HepG2 (cell line): ENCODE results near the gene IER2. TPM values are rescaled to one million over a fixed set of nuclear protein-coding genes. Genes with fewer than 3 reads are reported as not detected.
A peak's percentile ranks its signal among the peaks of the same experiment; 100 is the strongest.

Experiments
- ATAC-seq: fragments of 200-7000 bp; cut with Tn5 transposase; 3 replicates; pipeline ENCODE4 v1.9.1; 2020; ENCODE audit warnings: mild to moderate bottlenecking, moderate library complexity
- BruUV-seq: library from RNA; stranded (reverse); fragments of 400-500 nt; replicated peaks from 2 replicates; lab custom pipeline; 2021; lab: Mats Ljungman, UMichigan
- CTCF ChIA-PET: fragments of 300-600 bp; formaldehyde crosslinking; extraction: SDS; loops from one replicate; lab custom pipeline; 2021; ENCODE audit warnings: low total read pairs, inconsistent platforms, low intra/inter-chr PET ratio; lab: Yijun Ruan, JAX
- POLR2A ChIA-PET: fragments of 350-600 bp; sonication (Branson Sonifier 250); formaldehyde crosslinking; loops from one replicate; lab custom pipeline; 2020; ENCODE audit warnings: antibody characterized with exemption, inconsistent platforms; lab: Yijun Ruan, JAX
- DNase-seq: peaks from one replicate; pipeline ENCODE4 v3.0.0-alpha.2; 2015; ENCODE audit warnings: low spot score
- FAIRE-seq: peaks from 3 replicates; lab custom pipeline; 2011; peaks lifted over from hg19 to GRCh38; lab: Jason Lieb, UNC
- H2AFZ ChIP-seq: one replicate; pipeline ENCODE4 v1.6.1; 2011; ENCODE audit warnings: low read length, inconsistent platforms
- H3K27ac ChIP-seq: fragments of 300-600 bp; 3 replicates; pipeline ENCODE4 v1.8.0; 2011; ENCODE audit warnings: mixed run types, mild to moderate bottlenecking, mixed read lengths, low read length, inconsistent platforms; ENCODE audit not compliant: insufficient read depth; ENCODE audit errors: extremely low read length
- H3K27me3 ChIP-seq, 2 experiments: fragments of 200-600 bp in 1 of 2; 2 replicates in 1 of 2; 3 replicates in 1 of 2; pipeline versions ENCODE4 v1.6.0 to v1.8.0; 2011; ENCODE audit warnings: low read length in 2 of 2, mild to moderate bottlenecking in 2 of 2, moderate library complexity in 2 of 2, inconsistent platforms in 1 of 2; ENCODE audit not compliant: insufficient read depth in 2 of 2, control insufficient read depth in 1 of 2
- H3K36me3 ChIP-seq, 2 experiments: fragments of 200-600 bp in 1 of 2; replicated peaks in 1 of 2; 2 replicates in 1 of 2; 3 replicates in 1 of 2; pipeline versions ENCODE4 v1.5.1 to v1.8.0; 2011; ENCODE audit warnings: low read length in 2 of 2, inconsistent platforms in 1 of 2; ENCODE audit not compliant: insufficient read depth in 2 of 2, control insufficient read depth in 1 of 2
- H3K4me1 ChIP-seq: 2 replicates; pipeline ENCODE4 v1.5.1; 2012; ENCODE audit warnings: low read length, inconsistent platforms; ENCODE audit not compliant: insufficient read depth
- H3K4me2 ChIP-seq: 2 replicates; pipeline ENCODE4 v1.6.0; 2011; ENCODE audit warnings: low read depth, low read length, inconsistent platforms
- H3K4me3 ChIP-seq, 3 experiments: fragments of 200-600 bp in 1 of 3; sonication (generic), shearing (Covaris generic) in 1 of 3; replicated peaks in 1 of 3; 2 replicates each; pipeline ENCODE4 v1.5.1; 2011 to 2016; ENCODE audit warnings: low read length in 3 of 3, inconsistent platforms in 2 of 3, low read depth in 2 of 3, mild to moderate bottlenecking in 2 of 3, control low read depth in 1 of 3, mixed read lengths in 1 of 3; ENCODE audit not compliant: insufficient read depth in 1 of 3
- H3K79me2 ChIP-seq: one replicate; pipeline ENCODE4 v1.6.1; 2011; ENCODE audit warnings: low read length, inconsistent platforms; ENCODE audit not compliant: insufficient read depth
- H3K9ac ChIP-seq: 2 replicates; pipeline ENCODE4 v1.6.0; 2011; ENCODE audit warnings: mild to moderate bottlenecking, low read depth, low read length, inconsistent platforms; ENCODE audit not compliant: insufficient read depth
- H3K9me3 ChIP-seq: 2 replicates; pipeline ENCODE4 v1.5.1; 2012; ENCODE audit warnings: mild to moderate bottlenecking, low read length
- H4K20me1 ChIP-seq: 2 replicates; pipeline ENCODE4 v1.6.0; 2011; ENCODE audit warnings: inconsistent platforms, mild to moderate bottlenecking, low read length, moderate library complexity; ENCODE audit not compliant: insufficient read depth
- FOXA1 ChIP-seq, 2 experiments: fragments of 450-650 bp in 1 of 2; sonication (generic) in 1 of 2; formaldehyde crosslinking in 1 of 2; IDR thresholded peaks; 2 replicates each; pipeline versions ENCODE4 v1.4.0 to v1.6.1; 2016 to 2020; ENCODE audit warnings: missing genetic modification reagents in 1 of 2
- GATAD2A ChIP-seq: IDR thresholded peaks from 2 replicates; pipeline ENCODE4 v1.6.1; 2016
- HDAC1 ChIP-seq: sonication (generic); formaldehyde crosslinking; IDR thresholded peaks from 2 replicates; pipeline ENCODE4 v1.5.1; 2020; ENCODE audit warnings: mild to moderate bottlenecking, missing genetic modification reagents
- HNF4A ChIP-seq: sonication (generic); formaldehyde crosslinking; IDR thresholded peaks from 2 replicates; pipeline ENCODE4 v1.4.0; 2020; ENCODE audit warnings: missing genetic modification reagents
- KAT7 ChIP-seq: IDR thresholded peaks from 2 replicates; pipeline ENCODE4 v1.6.1; 2018; ENCODE audit warnings: borderline replicate concordance, missing compliant biosample characterization
- NONO ChIP-seq, 2 experiments: fragments of 450-650 bp in 1 of 2; sonication (generic) in 1 of 2; formaldehyde crosslinking in 1 of 2; IDR thresholded peaks in 1 of 2; conservative IDR thresholded peaks in 1 of 2; 2 replicates each; pipeline versions ENCODE4 v1.6.1 to v1.8.0; 2017 to 2022; ENCODE audit warnings: mild to moderate bottlenecking in 1 of 2, missing genetic modification reagents in 1 of 2, moderate library complexity in 1 of 2
- THAP11 ChIP-seq: IDR thresholded peaks from 2 replicates; pipeline ENCODE4 v1.6.1; 2016; ENCODE audit warnings: missing biosample characterization, missing genetic modification reagents
- ZMYM2 ChIP-seq: sonication (generic); formaldehyde crosslinking; IDR thresholded peaks from 2 replicates; pipeline ENCODE4 v1.8.0; 2022; ENCODE audit warnings: mild to moderate bottlenecking, missing genetic modification reagents
- ZNF143 ChIP-seq: sonication (generic); formaldehyde crosslinking; IDR thresholded peaks from 2 replicates; pipeline ENCODE4 v1.4.0; 2020; ENCODE audit warnings: missing genetic modification reagents
- ZNF24 ChIP-seq: fragments of 450-650 bp; IDR thresholded peaks from 2 replicates; pipeline ENCODE4 v1.6.1; 2017; ENCODE audit warnings: antibody characterized with exemption, mild to moderate bottlenecking
- ZNF605 ChIP-seq: sonication (generic); formaldehyde crosslinking; IDR thresholded peaks from 2 replicates; pipeline ENCODE4 v1.8.0; 2022; ENCODE audit warnings: mild to moderate bottlenecking, missing genetic modification reagents
- ZNF792 ChIP-seq: IDR thresholded peaks from 2 replicates; pipeline ENCODE4 v1.6.1; 2016
- ZSCAN21 ChIP-seq: sonication (generic); formaldehyde crosslinking; IDR thresholded peaks from 2 replicates; pipeline ENCODE4 v1.8.0; 2022; ENCODE audit warnings: mild to moderate bottlenecking, missing genetic modification reagents, moderate library complexity, borderline replicate concordance
- WGBS: methylation state at CpG from one replicate; pipeline ENCODE4 v1.1.6; 2017; ENCODE audit warnings: low lambda C conversion rate; 5-methylcytosine and 5-hydroxymethylcytosine counted together
- in situ Hi-C: cut with HindIII; loops from 2 replicates; pipeline ENCODE4 v1.10.0; 2017; ENCODE audit warnings: low pct_unique_long_range_greater_than_20kb; ENCODE audit not compliant: extremely low pct_ligation_motif_present
- intact Hi-C: fragments of 100-400 bp; cut with micrococcal nuclease; formaldehyde crosslinking; loops from one replicate; pipeline ENCODE4 v1.10.0; 2022; ENCODE audit not compliant: unreplicated experiment
- polyA plus RNA-seq, 8 experiments: library from polyadenylated mRNA; depleted of rRNA in 3 of 8; stranded (reverse) in 7 of 8; unstranded in 1 of 8; fragments of >200 nt; fragmentation: Illumina TruSeq in 4 of 8; extraction: Trizol in 4 of 8; gene quantifications; 2 replicates each; pipeline versions ENCODE4 v1.2.1 to v1.2.3, GENCODE V29; 2011 to 2016; ENCODE audit warnings: low read depth in 4 of 8, missing spikeins in 1 of 8, mixed read lengths in 1 of 8; ENCODE audit not compliant: insufficient read depth in 1 of 8
- total RNA-seq, 5 experiments: library from RNA; depleted of rRNA; stranded (reverse); fragments of >200 nt; fragmentation: Illumina TruSeq; extraction: Trizol; gene quantifications; 2 replicates each; pipeline ENCODE4 v1.2.3, GENCODE V29; 2016; ENCODE audit warnings: low read depth in 1 of 5
- TF ChIP-seq, protein P1 (sequence below): sonication (generic); formaldehyde crosslinking; IDR thresholded peaks from 2 replicates; pipeline ENCODE4 v1.4.0; 2020; ENCODE audit warnings: missing genetic modification reagents
- TF ChIP-seq, protein P2 (sequence below): sonication (generic); formaldehyde crosslinking; IDR thresholded peaks from 2 replicates; pipeline ENCODE4 v1.4.0; 2020; ENCODE audit warnings: mild to moderate bottlenecking, missing genetic modification reagents

Gene IER2
- total and polyA plus RNA-seq, 2 of the 13 experiments (the other 11 are each of a cell fraction or from before 2014, with no cell fraction given): 10.1 to 14.3 TPM

DNA sequence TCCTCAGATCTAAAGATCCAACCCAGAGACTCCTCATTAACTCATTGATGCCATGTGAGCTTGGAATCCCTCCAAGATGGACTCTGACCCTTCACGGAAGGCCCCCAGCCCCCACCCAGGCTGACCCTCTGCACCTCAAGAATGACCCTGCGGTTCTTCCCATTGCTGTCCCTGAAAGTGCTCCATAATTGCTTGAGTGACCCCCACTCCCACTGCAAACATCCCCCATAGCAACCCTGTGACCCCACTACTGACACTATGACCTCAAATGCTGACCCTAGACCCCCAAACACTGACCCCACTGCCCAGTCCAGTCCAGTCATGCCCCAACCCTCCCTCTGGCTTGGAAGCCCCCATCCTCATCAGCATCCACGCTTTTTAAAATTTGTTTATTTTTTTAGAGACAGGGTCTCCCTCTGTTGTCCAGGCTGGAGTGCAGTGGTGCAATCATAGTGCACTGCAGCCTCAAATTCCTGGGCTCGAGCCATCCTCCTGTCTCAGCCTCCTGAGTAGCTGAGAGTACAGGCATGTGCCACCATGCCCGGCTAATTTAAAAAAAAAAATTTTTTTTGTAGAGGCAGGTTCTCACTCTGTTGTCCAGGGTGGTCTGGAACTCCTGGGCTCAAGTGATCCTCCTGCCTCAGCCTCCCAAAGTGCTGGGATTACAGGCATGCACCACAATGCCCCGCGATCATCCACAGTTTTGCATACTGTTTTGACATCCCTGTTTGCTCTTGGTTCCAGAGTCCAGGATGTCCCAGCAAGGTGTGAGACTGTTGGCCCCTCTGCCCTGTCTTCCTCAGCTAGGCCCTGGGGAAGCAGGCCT, 48.4 kb upstream of the IER2 start (continued):
- TF ChIP-seq ZNF143 (CRISPR knock-in tag) (peak; percentile 72), GATAD2A (CRISPR knock-in tag) (peak; percentile 39; the same call in 1 of the 2 replicates), ZNF792 (CRISPR knock-in tag) (no peak), KAT7 (CRISPR knock-in tag) (no peak), HDAC1 (CRISPR knock-in tag) (peak; percentile 81), FOXA1 (IDR thresholded peaks at IDR 0.05) (no peak), FOXA1 (CRISPR knock-in tag; IDR thresholded peaks at IDR 0.05) (peak; percentile 55), HNF4A (CRISPR knock-in tag) (peak; percentile 89), THAP11 (CRISPR knock-in tag) (peak; percentile 23; the same call in 1 of the 2 replicates)
- TF ChIP-seq, protein P1, sequence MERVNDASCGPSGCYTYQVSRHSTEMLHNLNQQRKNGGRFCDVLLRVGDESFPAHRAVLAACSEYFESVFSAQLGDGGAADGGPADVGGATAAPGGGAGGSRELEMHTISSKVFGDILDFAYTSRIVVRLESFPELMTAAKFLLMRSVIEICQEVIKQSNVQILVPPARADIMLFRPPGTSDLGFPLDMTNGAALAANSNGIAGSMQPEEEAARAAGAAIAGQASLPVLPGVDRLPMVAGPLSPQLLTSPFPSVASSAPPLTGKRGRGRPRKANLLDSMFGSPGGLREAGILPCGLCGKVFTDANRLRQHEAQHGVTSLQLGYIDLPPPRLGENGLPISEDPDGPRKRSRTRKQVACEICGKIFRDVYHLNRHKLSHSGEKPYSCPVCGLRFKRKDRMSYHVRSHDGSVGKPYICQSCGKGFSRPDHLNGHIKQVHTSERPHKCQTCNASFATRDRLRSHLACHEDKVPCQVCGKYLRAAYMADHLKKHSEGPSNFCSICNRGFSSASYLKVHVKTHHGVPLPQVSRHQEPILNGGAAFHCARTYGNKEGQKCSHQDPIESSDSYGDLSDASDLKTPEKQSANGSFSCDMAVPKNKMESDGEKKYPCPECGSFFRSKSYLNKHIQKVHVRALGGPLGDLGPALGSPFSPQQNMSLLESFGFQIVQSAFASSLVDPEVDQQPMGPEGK (CRISPR knock-in tag): 0 out of 2 replicates have a peak, but pooled peaks have one; percentile 26

DNA sequence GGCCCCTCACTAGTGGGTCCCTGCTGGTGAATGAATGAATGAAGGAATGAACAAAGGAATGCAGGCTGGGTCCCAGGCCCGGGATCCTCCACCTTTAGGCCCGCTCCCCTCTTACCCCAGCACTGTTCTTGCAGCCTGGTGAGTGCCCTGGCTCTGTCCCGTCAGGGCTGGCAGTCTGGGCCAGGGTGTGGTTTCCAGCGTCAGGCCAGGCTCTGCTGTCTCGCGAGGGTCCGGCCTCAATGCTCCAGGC, 47.9 kb upstream of the IER2 start:
- Histone ChIP-seq H3K36me3 (peaks cover 0 to 4% of the 10 kb centered on the region in 2 experiments; a peak in 2 of 5 replicates), H2AFZ (no peak overlapping the region), H3K27me3 (no peaks in the 10 kb centered on the region), H4K20me1 (no peaks in the 10 kb centered on the region; the same call in 1 of the 2 replicates), H3K79me2 (no peaks in the 10 kb centered on the region), H3K4me2 (peak overlapping the region; percentile 91), H3K27ac (peak overlapping the region; percentile 70), H3K9me3 (no peaks in the 10 kb centered on the region), H3K4me3 (peak overlapping the region; percentile 24 to 72 (median 53)), H3K4me1 (peaks cover 20% of the 10 kb centered on the region), H3K9ac (peak overlapping the region; percentile 61)
- DNase-seq: no peak
- FAIRE-seq: no peak
- ChIA-PET CTCF (no interaction called here), POLR2A (interaction anchor here (0.6 to 1.6 kb wide), 3 partner anchors 9 to 61 kb away, joined by 3 to 4 read pairs (median 4); no protein-coding TSS in a partner anchor)
- 0% methylated on average over 3 of the region's 7 CpGs for WGBS
- in situ Hi-C loops: no loop called here
- intact Hi-C loops: no loop called here
- ATAC-seq: peak; percentile 77
- no TSS peak for BruUV-seq
- TF ChIP-seq ZNF24: peak; percentile 91
- TF ChIP-seq ZNF605: 0 out of 2 replicates have a peak, but pooled peaks have one; percentile 40
- 0 out of 2 replicates have a peak, but pooled peaks have one; percentile 21 for TF ChIP-seq ZMYM2
- no peak for TF ChIP-seq NONO (IDR thresholded peaks at IDR 0.05)
- 0 out of 2 replicates have a peak, but pooled peaks have one; percentile 48 for TF ChIP-seq NONO (CRISPR knock-in tag; conservative IDR thresholded peaks at IDR 0.05)
- TF ChIP-seq ZSCAN21 (CRISPR knock-in tag): 0 out of 2 replicates have a peak, but pooled peaks have one; percentile 22
- TF ChIP-seq, protein P2, sequence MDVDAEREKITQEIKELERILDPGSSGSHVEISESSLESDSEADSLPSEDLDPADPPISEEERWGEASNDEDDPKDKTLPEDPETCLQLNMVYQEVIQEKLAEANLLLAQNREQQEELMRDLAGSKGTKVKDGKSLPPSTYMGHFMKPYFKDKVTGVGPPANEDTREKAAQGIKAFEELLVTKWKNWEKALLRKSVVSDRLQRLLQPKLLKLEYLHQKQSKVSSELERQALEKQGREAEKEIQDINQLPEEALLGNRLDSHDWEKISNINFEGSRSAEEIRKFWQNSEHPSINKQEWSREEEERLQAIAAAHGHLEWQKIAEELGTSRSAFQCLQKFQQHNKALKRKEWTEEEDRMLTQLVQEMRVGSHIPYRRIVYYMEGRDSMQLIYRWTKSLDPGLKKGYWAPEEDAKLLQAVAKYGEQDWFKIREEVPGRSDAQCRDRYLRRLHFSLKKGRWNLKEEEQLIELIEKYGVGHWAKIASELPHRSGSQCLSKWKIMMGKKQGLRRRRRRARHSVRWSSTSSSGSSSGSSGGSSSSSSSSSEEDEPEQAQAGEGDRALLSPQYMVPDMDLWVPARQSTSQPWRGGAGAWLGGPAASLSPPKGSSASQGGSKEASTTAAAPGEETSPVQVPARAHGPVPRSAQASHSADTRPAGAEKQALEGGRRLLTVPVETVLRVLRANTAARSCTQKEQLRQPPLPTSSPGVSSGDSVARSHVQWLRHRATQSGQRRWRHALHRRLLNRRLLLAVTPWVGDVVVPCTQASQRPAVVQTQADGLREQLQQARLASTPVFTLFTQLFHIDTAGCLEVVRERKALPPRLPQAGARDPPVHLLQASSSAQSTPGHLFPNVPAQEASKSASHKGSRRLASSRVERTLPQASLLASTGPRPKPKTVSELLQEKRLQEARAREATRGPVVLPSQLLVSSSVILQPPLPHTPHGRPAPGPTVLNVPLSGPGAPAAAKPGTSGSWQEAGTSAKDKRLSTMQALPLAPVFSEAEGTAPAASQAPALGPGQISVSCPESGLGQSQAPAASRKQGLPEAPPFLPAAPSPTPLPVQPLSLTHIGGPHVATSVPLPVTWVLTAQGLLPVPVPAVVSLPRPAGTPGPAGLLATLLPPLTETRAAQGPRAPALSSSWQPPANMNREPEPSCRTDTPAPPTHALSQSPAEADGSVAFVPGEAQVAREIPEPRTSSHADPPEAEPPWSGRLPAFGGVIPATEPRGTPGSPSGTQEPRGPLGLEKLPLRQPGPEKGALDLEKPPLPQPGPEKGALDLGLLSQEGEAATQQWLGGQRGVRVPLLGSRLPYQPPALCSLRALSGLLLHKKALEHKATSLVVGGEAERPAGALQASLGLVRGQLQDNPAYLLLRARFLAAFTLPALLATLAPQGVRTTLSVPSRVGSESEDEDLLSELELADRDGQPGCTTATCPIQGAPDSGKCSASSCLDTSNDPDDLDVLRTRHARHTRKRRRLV (CRISPR knock-in tag): peak; percentile 98
